Endothelial cell of umbilical vein (primary cell): Measurements from ENCODE around the gene KRTAP29-1.

Source experiments
- EZH2 ChIP-seq: IDR thresholded peaks from 2 replicates; pipeline ENCODE4 v1.6.1; 2012; ENCODE audit warnings: borderline replicate concordance, low read depth, mild to moderate bottlenecking, moderate library complexity, low read length, inconsistent platforms; ENCODE audit not compliant: severe bottlenecking
- POLR2AphosphoS5 ChIP-seq: IDR thresholded peaks from 2 replicates; pipeline ENCODE4 v1.6.1; 2012; ENCODE audit warnings: low read depth, mild to moderate bottlenecking, control low read depth, low read length, moderate library complexity; ENCODE audit not compliant: insufficient read depth
- TF ChIP-seq, protein P1 (sequence below), 2 donors: IDR thresholded peaks; 1 replicate in 1 of 2; 2 replicates in 1 of 2; pipeline ENCODE4 v1.5.1; 2011; ENCODE audit warnings: low read length in 2 of 2, mild to moderate bottlenecking in 2 of 2, moderate library complexity in 2 of 2, control low read depth in 1 of 2, inconsistent platforms in 1 of 2, low read depth in 1 of 2; ENCODE audit not compliant: insufficient read depth in 1 of 2; ENCODE audit errors: extremely low read depth in 1 of 2
- TF ChIP-seq, protein P2 (sequence below): IDR thresholded peaks from 2 replicates; pipeline ENCODE4 v1.6.1; 2011; ENCODE audit not compliant: insufficient read depth, insufficient read length

DNA sequence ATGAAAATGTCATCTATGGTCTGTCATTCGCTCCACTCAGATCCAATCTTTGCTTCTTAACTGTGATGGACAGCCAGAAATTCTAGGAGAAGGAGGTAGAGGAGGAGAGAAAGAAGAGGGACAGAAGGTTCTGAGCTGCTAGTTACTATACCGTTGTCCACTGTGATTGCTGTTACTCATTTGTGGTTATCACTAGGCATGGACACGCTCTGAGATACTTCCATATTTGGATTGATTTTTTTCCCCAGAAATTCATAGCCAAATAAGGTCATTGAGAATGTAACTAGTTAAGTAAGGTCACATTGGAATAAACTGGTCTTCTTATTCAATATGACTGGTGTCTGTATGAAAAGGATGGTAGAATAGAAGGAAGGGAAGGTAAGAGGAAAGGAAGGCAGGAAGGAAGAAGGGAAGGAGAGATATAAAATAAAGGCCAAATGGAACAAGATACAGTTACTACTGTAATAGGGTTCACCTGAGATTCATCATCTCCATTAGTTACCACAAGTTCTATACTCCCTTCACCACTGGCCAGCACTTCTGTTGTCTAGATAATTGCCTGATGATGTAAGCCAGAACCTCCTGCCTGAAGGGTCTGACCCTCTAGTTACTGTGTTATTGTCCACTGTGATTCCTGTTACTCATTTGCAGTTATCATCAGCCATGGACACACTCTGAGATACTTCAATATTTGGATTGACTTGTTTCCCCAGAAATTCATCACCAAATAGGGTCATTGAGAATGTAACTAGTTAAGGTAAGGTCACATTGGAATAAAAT lies 24.3 kb downstream of the KRTAP29-1 start:
- TF ChIP-seq, protein P1, sequence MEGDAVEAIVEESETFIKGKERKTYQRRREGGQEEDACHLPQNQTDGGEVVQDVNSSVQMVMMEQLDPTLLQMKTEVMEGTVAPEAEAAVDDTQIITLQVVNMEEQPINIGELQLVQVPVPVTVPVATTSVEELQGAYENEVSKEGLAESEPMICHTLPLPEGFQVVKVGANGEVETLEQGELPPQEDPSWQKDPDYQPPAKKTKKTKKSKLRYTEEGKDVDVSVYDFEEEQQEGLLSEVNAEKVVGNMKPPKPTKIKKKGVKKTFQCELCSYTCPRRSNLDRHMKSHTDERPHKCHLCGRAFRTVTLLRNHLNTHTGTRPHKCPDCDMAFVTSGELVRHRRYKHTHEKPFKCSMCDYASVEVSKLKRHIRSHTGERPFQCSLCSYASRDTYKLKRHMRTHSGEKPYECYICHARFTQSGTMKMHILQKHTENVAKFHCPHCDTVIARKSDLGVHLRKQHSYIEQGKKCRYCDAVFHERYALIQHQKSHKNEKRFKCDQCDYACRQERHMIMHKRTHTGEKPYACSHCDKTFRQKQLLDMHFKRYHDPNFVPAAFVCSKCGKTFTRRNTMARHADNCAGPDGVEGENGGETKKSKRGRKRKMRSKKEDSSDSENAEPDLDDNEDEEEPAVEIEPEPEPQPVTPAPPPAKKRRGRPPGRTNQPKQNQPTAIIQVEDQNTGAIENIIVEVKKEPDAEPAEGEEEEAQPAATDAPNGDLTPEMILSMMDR (IDR thresholded peaks at IDR 0.05; ENCODE audit: extremely low read depth in 1 of 2, insufficient read depth in 1 of 2, low read depth in 1 of 2, low read length in 2 of 2) = no peak
- TF ChIP-seq EZH2 = no peak
- TF ChIP-seq, protein P2, sequence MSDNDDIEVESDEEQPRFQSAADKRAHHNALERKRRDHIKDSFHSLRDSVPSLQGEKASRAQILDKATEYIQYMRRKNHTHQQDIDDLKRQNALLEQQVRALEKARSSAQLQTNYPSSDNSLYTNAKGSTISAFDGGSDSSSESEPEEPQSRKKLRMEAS = no peak
- no peak for TF ChIP-seq POLR2AphosphoS5
